ENCODE measurements around the gene PIM2.
"Not testable (repeated sequence)": the region's sequence is repeated elsewhere in the genome, so short reads cannot be mapped to it uniquely, and the experiment has no call there.

Gene PIM2

DNA sequence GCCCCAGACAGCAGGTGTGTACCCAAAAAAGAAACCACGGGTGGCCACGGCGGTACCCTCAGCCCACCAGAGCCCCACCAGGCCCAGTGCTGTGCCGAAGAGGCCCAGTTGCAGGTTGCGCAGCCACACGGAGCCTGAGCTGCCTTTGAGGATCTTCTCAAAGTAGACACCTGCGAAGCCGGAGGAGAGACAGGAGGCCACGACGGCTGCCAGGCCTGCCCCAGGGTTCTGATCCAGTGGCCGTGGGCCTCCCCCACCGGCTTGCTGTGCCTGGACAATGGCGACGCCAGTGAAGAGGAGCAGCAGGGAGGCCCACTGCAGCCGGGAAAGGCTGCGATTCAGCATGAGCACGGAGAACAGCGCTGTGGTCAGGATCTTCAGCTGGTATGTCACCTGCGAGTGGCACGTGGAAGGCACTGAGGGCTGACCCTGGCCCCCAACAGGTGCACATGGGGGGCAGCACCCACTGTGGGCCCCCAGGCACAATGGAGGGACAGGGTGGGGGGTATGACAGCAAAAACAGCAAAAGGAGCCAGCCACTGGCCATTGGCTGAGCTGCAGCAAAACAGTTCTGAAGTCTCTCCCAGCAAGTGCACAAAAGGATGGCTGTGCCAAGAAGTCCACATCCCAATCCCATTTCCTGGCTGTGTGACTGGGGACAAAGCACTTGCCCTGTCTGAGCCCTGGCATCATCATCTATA lies 13.6 kb downstream of the PIM2 start:
- DNase-seq (ENCODE audit: low spot score): no peak

DNA sequence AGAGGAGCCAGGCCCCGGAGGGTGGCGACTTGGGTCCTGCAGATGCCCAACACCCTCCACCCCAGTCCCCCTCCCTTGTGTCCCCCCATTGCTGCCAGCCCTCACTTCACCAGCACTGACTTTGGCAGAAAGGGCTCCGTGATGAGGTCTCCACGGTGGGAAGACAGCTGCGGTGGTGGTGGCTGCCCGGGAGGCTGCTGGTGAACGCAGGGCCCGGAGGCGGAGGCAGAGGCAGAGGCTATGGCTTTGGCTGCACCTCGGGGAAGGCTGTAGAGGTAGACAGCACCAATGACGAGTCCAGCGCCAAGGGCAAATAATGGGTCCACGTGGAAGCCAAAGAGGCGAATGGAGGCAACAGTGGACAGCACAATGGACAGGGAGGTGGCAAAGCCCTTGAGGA lies 14.2 kb downstream of the PIM2 start:
- DNase-seq (ENCODE audit: low spot score): no peak

DNA sequence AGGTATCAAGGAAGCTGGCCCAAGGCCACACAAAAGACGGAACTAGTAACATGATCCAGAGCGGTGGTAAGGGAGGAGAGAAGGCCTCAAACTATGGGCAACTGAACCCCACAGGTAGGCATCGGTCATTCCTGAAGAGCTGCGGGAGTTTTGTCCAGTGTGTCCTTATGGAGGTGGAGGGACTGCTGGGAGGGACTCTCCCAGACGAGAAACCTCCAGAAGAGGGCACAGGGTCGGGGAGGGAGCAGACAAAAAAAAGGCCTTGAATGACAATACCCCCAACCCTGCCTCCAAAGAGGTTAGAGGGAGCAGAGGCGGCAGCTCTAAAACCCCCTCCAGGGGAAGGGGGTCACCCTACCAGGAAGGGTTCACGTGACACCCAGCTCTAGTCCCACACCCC lies 14.6 kb downstream of the PIM2 start:
- DNase-seq (ENCODE audit: low spot score): no peak

DNA sequence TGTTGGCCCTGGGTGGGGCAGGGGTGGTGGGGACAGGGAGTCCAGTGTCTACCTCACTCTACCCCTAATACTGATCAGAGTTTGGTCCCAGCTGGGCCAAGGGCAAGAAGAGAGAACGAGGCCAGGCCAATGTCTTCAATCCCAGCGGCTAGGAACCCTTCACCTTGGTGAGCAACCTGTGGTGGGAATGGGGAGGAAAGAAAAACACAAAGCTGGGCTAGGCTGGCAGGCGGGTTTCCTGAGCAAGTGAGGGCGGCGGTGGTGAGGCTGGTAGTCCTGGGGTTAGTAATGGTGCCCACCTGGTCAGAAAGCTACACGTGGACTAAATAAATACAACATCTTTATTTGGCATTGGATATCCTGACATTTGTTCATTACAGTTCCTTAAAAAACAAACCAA lies 15.5 kb downstream of the PIM2 start:
- no peak for DNase-seq (ENCODE audit: low spot score)

DNA sequence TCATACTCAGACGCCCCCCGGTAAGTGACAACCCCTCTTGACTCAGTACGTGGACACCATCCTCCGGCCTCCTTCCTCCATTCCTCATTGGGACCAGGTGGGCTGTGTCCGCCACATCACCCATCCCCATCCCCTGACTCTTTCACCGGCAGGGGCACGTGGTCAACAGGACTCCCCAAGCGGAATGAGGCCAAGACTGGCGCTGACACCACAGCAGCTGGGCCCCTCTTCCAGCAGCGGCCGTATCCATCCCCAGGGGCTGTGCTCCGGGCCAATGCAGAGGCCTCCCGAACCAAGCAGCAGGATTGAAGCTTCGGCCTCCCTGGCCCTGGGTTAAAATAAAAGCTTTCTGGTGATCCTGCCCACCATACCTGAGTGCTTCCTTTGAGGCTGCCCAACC lies 16.0 kb downstream of the PIM2 start:
- DNase-seq (ENCODE audit: low spot score): no peak

DNA sequence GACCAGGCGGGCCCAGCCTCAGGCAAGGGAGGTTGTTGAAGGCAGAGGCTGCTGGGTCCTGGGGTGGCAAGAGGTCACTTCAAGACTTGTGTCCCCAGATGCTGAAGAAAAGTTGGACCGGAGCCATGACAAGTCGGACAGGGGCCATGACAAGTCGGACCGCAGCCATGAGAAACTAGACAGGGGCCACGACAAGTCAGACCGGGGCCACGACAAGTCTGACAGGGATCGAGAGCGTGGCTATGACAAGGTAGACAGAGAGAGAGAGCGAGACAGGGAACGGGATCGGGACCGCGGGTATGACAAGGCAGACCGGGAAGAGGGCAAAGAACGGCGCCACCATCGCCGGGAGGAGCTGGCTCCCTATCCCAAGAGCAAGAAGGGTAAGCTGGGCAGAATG lies 16.7 kb downstream of the PIM2 start:
- no peak for DNase-seq (ENCODE audit: low spot score)

DNA sequence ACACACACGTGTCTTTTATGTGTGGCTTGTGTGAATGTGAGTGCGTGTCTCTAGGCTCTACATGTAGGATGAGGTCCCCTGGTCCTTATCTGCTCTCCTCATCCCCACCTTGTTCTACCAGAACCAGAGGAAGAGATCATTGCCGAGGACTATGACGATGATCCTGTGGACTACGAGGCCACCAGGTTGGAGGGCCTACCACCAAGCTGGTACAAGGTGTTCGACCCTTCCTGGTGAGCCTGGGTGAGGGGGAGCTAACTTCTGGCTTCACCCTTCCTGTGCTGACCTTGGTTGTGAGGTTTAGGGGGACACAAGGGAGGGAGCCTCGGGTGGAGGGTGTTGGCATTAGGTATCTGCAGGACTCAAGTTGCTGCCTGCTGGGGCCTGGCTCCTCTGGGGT lies 17.8 kb downstream of the PIM2 start:
- DNase-seq (ENCODE audit: low spot score): no peak

DNA sequence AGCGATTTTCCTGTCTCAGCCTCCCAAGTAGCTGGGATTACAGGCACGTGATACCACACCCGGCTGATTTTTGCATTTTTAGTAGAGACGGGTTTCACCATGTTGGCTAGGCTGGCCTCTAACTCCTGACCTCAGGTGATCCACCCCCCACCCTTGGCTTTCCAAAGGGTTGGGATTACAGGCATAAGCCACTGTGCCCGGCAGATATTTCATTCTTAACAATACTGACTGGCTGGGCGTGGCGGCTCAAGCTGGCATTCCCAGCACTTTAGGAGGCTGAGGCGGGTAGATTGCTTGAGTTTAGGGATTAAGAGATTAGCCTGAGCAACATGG lies 19.8 kb downstream of the PIM2 start:
- DNase-seq (ENCODE audit: low spot score): no peak

DNA sequence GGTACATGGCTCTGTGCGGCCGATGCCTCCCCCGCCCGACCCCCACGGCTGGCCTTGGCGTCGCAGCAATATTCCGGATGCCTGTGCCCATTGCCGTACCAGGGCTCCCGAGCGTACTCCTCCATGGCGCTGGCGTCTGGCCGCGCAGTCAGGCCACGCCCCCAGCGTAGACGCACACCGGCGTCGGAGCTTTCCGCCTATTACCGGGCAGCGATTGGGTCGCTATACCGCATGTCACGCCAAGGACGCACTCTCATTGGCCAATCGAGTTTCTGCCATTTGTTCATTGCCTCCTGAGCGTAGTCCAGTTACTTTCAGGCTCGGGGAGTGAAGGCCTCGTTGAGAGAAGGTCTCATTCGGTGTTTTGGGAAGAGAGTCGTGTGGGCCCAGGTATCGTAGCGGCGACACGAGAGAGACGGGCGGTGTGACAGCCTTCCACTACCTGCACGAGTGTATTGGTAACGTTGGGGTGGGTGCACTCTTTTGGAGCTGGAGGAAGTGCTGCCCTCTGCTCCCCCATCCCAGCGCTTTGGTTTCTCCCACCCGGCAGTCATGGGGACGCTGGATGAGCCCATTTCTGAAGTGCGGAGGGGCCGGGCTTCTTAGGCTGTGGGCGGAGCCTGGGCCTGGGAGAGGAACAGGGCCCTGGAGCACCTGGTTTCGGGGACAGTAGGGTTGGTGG lies 21.1 kb downstream of the PIM2 start, which contains the start of the genes PQBP1 and TIMM17B:
TSS of gene PQBP1 (plus strand) at position 306 of the 682 bp plus-strand sequence. CDS start 580 bp downstream, outside the sequence.
TSS of gene TIMM17B (minus strand) at position 144 of the 682 bp plus-strand sequence. CDS start at position 125, 19 bp downstream.
- DNase-seq (ENCODE audit: low spot score): peak; percentile 87

DNA sequence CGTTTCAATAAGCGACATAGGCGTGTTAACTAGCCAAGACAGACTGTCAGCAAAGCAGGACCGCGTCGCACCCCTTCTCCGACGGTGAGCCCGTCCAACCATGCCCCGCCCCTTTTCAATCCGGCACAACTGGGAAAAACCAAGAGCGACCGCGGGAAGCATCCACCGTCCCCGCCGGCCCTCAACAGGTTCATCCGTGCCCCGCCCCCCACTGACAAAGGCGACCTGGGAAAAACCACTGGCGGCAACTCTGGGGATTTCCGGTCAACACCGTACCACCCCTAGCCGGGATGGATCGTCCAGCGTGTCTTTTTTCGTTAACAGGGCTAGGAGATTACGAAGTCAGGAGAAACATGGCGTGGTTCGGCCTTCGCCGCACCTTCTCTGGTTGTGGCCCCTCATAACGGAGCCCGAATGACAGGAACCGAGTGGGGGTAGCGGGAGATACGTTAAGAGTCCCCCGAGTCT lies 21.6 kb downstream of the PIM2 start:
- peak; percentile 74 for DNase-seq (ENCODE audit: low spot score)

DNA sequence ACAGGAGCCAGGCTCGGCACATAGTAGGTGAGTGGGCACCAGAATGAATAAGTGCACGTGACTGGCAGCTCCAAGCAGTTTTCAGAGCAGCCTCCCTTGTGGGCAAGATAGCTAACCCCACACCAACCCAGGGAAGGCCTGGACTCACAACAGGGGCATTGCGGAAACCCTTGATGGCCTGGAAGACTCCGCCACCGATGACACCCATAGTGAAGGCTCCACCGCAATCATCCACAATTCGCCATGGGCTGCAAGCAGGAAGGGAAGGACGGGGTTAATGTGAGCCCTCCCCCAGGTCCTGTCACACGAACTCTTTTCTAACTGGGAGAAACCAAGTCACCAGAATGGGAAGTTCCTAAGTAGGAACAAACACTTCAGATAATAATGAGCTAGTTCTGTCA lies 22.2 kb downstream of the PIM2 start:
- no peak for DNase-seq (ENCODE audit: low spot score)

DNA sequence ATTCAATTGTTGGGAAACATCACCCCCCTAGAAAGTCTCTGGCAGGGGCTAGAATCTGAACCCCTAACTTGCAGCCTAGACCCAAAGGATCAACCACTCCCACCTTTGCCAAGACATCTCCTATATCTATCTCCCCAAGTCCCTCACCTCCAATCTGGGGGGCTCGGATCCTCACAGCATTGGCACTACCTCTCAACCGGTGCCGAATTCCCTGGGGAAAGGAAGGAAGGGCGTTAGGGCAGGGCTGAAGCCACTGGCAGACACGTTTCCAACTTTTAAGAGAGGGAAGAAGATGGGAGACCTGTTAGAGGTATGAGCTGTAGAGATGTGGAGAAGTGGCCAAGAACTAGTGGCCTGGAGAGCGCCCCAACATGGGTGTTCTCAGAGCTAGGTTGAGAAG lies 23.9 kb downstream of the PIM2 start:
- no peak for DNase-seq (ENCODE audit: low spot score)

DNA sequence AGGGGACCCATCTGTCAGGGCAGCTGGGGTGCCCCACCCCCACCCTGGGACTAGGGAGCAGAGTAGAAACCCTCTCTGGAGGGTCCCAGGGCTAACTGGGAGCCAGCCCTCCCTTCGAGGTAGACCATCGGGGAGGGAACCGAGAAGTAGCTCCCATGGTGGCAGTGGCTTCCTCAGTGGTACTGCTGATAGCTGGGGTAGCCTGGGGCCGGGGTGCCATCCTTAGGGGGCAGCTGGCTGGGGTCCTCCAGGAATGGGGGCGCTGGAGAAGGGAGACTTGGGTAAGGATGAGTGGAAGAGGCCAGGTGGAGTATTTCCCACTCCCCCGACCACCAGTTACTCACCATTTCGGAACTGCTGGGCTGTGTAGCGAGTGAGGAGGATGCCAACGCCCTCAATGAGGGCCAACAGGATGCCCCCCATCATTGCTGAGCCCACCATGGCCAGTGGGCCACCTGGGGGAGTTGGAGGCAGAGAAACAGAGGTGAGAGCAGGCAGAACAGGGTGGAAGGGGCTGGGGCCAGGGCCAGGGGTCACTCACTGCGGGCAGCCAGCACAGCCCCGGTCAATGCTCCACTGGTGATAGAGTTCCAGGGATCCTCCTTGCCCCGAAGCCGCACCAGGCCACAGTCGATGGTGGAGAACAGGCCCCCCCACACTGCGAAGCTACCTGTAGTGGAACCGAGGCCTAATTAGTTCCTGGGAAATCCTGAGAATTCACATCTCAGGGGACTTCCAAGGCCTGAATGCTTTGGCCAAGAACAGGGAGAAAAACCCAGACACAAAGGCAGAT lies 25.1 kb downstream of the PIM2 start:
- DNase-seq (ENCODE audit: low spot score): no peak

DNA sequence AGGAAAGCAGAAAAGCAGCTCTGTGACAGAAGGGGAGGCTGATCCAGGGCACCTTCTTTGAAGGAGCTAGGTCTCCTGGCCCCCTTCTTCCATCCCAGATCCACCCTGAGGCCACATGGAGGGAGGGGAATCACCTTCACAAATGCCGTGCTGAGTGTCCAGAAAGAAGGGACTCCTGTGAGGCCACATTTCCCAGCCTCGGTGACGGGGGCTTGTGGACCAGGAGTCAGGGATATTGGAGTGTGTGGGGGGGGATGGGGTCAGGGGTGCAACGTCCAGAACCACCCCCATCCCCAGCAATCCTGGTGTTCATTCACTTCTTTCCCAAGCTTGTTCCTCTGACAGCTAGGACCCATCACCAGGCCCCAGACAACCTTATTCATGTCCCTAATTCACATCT lies 25.9 kb downstream of the PIM2 start:
- no peak for DNase-seq (ENCODE audit: low spot score)

DNA sequence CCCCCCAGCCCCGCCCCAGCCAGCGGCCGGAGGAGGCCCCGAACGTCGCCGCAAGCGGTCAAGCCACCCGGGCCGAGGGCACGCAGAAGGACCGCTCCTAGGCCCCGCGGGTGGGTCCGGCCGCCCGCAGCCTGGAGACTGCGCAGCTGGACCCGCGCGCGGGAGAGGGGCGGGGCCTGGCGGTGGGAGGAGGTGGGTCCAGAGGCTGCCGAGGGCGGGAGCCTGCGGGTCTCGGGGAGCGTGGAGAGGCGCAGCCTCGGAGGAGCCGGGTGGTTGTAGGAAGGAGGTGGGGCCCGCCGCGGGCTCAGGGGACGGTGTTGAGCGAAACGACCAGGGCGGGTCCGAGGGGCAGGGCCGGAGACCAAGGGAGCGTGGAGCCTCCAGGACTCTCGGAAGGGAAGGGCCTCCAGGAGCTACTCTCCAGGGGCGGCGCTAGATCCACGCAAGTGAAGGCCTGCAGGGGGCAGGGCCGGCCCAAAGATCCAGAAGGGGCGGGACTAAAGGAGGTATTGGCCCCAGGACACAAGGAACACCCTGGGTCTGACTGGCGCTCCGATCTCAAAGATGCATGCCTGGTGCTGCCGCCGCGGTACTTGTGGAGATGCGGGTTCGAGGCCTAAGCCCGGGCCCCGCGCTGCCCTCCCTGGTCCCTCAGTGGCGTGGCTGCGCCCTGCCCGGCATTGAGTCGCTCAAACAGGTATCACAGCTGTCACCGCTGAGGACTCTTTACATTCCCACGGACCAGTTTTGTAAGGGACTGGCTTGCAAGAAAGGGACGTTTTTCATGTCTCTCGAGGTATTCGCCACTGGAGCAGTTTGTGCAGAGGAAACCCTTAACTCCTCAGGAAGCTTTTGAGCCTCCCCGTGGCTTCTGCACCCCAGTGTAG lies 27.2 kb downstream of the PIM2 start:
- peak; percentile 64 for DNase-seq (ENCODE audit: low spot score)

DNA sequence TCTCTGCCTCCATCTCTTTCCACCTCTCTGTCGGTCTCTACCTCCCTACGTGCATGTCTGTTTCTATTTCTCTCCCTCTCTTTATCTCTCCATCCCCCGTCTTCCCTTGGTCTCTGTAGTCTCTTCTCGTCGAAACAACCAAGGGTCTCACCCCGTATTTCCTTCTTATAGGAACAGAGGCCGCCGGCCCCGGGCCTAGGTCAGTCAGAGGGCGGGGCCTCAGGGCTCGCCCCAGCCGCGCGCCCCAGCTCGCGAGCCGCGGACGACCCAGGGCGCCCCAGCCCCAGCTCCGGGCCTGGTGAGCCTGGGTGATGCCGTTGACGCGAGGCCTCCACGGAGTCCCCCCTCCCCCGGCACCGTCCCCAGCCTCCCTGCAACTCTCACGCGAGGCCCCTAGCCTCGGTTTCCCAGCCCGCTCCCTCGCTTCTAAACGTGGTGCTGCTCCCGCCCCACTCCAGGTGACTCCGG lies 27.9 kb downstream of the PIM2 start:
- no peak for DNase-seq (ENCODE audit: low spot score)

DNA sequence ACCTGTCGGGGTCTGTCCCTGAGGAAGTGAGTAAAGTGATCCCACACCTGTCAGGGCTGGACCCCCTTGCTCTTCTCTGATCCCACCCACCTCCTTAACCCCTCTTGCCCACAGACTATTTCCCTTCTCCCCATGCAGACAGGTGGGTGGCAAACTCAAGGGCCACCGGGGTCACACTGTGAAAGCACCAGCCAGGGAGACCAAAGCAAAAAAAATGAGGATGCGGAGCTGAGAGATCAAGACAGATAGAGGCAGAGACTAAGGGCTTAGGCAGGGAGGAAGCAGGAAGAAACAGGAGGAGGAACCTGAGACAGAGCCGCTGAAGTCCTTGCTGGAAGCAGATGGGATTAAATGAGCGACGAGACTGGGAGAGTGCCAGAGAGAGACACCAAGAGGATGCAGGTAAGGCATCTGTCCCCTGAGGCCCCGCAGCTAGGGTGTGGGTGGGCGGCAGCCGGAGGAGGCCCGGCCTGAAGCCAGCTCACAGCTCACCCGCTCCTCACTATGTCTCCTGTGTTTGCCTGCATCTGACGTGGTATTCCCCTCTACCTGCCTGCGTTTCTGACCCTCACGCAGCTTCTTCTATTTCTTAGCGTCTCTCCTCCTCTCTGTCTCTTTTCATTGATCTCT lies 28.4 kb downstream of the PIM2 start:
- no peak for DNase-seq (ENCODE audit: low spot score)

DNA sequence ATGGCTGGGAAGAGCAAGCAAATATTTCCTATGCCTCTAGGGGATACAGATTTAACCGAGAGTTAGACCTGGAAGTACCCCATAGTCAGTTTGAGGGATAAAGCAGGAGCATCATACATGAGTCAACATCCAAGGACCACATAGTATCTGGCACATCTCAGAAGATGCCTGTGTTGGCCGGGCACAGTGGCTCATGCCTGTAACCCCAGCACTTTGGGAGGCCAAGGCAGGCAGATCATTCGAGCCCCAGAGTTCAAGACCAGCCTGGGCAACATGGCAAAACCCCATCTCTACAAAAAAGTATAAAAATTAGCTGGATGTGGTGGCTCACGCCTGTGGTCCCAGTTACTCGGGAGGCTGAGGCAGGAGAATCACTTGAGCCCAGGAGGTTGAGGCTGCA lies 32.2 kb downstream of the PIM2 start:
- DNase-seq (ENCODE audit: low spot score): not testable (repeated sequence)

DNA sequence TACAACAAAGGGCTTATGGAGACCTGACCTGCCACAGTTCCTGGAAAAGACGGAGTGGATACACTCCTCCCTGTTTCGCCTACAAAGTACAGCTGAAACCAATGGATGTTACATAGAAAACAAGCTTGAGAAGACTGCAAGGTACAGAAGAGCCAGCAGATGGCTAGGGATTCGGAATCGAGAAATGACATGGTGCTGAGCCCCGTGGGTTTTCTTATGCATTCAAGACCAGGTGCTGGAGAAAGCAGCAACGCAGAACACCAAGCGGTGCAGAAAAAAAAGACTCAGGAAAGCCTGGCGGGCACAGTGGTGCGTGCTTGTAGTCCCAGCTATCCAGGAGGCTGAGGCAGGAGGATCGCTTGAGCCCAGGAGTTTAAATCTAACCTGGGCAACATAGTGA lies 35.1 kb downstream of the PIM2 start:
- DNase-seq (ENCODE audit: low spot score): no peak

DNA sequence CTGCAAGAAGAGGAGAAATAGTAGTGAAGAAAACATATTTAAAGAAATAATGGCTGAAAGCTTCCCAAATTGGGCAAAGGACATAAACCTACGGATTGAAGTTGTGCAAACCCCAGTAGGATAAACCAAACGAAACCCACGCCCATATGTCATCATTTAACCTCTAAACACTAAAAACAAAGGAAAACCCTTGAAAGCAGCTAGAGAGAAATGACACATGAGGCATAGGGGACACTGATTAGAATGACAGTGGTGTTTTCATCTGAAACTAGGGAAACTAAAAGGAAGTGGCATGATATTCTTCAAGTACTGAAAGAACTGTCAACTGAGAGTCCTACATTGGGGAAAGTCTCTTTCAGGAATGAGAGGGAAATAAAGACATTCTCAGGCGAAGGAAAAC lies 41.9 kb downstream of the PIM2 start:
- not testable (repeated sequence) for DNase-seq (ENCODE audit: low spot score)

DNA sequence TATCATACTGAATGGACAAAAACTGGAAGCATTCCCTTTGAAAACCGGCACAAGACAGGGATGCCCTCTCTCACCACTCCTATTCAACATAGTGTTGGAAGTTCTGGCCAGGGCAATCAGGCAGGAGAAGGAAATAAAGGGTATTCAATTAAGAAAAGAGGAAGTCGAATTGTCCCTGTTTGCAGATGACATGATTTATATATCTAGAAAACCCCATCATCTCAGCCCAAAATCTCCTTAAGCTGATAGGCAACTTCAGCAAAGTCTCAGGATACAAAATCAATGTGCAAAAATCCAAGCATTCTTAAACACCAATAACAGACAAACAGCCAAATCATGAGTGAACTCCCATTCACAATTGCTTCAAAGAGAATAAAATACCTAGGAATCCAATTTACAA lies 46.8 kb downstream of the PIM2 start:
- not testable (repeated sequence) for DNase-seq (ENCODE audit: low spot score)
